GM12872 (cell line): ENCODE measurements around the gene CDH22.

Source experiments
- TF ChIP-seq, protein P1 (sequence below): IDR thresholded peaks from 3 replicates; pipeline ENCODE4 v1.5.1; 2011; ENCODE audit warnings: low read depth, mild to moderate bottlenecking, low read length, moderate library complexity; ENCODE audit not compliant: insufficient read depth

The CDH22 gene

DNA sequence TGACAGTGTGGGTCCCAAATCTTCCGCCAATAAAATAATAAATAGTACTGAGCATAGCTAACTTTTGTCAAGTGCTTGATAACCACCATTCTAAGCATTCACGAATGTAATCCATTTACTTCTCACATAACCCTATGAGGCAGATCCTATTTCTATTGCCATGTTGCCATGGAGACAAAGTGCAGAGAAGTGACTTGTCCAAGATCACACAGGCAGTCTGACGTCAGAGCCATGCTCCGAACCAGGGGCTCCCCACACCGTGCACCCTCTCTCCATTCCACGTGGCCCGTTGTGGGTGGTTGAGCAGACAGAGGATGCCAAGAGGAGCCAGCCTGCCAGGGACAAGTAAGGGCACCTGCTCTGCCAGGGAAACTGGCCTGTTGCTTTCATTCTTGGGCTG lies 38.9 kb downstream of the CDH22 start:
- TF ChIP-seq, protein P1, sequence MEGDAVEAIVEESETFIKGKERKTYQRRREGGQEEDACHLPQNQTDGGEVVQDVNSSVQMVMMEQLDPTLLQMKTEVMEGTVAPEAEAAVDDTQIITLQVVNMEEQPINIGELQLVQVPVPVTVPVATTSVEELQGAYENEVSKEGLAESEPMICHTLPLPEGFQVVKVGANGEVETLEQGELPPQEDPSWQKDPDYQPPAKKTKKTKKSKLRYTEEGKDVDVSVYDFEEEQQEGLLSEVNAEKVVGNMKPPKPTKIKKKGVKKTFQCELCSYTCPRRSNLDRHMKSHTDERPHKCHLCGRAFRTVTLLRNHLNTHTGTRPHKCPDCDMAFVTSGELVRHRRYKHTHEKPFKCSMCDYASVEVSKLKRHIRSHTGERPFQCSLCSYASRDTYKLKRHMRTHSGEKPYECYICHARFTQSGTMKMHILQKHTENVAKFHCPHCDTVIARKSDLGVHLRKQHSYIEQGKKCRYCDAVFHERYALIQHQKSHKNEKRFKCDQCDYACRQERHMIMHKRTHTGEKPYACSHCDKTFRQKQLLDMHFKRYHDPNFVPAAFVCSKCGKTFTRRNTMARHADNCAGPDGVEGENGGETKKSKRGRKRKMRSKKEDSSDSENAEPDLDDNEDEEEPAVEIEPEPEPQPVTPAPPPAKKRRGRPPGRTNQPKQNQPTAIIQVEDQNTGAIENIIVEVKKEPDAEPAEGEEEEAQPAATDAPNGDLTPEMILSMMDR: no peak

DNA sequence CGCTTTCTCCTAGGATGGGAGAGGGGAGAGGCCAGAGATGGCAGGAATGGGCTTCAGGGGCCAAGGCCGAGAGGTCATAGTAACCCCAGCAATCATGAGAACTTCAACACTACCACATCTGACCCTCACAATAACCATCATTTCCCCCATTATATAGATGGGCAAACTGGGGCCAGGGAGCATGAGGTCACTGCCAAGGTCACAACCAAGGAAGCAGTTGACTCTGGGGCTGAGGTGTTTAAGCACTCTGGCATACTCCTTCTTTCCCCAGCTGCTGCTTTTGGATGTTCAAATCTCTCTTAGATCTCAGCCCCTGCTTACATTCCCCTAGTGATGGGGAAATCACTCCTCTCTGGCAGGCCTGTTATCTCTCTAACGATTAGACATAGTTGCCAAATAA lies 39.6 kb downstream of the CDH22 start:
- TF ChIP-seq, protein P1: no peak

DNA sequence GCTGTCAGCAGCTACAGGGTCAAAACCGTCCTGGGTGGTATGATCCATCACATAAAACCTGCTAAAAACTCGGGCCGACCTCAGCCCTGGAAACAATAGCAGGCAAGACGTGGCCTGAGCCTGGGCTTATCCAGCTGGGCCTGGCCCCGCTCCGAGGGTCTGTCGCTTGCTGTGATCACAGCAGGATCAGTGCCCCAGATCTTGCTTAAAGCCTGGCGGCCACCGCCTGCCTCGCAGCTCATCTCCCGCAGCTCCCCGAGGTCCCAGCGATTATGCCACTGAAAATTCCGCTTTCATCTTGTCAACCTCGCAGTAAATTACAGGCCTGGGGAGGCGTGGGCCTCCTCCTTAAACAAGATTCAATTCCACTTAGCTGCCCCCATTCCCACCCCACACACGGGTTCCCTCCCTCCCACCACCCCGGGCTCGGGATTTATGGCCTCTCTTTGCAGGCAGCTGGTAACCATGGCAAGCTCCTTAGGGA lies 40.1 kb downstream of the CDH22 start:
- TF ChIP-seq, protein P1: no peak

DNA sequence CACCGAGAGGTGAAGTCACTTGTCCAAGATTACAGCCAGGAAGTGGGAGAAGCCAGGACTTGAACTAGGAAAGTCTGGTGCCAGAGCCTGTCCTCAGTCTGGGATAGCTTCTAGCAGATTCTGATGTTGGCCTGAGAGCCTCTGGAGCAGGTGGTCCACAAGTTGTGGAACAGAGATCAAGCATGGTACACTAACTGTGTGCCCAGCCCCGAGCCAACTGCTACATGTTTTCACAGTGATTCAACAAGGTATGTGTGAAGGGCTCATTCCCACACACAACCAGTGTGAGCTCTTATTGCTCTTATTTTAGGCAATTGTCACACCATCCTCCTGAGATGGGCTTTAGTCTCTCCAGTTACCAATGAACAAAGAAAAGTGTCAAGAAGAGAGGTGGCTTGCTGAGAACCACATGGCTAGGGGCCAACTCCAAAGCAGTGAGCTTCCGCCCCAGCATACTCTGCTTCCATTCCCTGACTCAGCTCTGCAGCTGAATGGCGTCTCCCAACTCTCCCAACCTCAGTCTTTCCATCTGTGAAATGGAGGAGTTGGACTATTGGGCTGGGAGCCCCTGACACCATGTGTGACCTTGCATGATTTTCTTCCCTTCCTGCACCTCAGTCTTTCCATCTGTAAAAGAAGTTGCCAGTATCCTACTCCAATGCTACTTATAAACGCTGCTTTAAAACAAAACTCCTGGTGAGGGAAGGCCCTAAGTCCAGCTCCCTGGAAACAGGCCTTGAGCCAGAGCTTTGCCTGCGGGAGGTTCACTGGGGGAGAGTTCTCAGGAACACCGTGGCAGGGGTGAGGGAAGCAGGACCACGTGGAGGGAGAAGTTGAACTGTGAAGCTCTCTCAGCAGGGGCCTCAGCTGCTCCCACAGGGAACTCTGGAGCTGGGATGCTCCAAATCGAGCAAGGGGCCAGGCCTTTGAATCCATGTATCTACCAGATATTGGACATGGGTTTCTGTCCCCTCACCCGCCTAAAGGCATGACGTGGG lies 40.9 kb downstream of the CDH22 start:
- TF ChIP-seq, protein P1: no peak

DNA sequence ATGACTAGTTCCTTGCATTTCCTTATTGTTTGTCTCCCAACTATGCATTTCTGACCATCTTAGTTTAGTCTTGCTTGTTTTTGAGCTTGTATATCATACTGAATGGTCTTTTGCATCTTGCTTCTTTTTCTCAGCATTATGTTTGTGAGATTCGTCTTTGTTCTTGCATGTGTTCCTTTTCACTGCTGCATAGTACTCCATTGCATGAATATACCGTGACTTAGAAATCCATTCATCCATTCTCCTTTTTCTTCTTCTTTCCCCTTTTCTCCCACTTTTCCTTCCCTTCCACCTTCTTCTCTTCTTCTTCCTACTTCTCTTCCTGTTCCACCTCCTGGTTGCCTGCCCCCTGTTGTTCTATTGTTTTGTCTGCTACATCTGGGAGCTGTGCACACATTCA lies 42.8 kb downstream of the CDH22 start:
- TF ChIP-seq, protein P1: no peak

DNA sequence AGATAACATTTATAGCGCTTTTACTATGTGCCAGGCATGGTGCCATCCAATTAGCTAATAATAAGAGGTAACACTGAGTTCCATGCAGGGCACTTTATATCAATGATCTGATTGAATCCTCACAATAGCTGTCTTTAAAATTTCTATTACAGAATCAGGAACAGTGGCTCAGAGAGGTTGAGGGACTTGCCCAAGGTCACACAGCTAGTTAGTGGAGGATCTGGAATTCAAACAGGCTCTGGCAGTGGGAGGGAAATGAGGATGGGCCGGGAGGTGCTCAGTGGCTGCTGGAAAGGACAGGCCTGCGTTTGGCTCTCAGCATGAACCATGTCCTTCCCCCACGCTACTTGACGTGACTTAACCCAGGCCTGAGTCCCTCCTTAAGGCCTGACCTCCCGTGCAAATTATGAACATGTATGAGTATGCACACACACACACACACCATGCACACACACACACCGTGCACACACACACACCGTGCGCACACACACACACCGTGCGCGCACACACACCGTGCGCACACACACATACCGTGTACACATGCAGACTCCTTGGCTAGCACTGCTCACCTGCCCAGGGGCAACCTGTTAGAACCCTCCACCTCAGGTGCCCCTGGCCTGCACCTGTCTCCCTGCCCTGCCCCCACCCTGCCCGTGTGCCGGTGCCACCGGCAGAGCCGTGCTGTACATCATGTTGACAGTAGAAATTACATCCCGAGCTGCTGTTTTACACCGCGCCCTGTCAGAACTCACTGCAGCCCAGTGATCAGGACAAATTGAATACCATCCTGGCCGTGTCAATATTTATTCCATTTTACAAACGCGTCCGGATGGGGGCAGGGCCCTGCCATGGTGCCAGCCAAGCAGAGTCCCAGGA lies 43.7 kb downstream of the CDH22 start:
- TF ChIP-seq, protein P1: no peak
